KG1 (cell line): ENCODE results near the gene EPHA6.

ENCODE experiments used
- DNase-seq: peaks from one replicate; lab custom pipeline; 2025; lab: John Stamatoyannopoulos, UW

EPHA6 gene

GRCh38 chr3:97647441-97647982 lies 833.1 kb downstream of the EPHA6 start:
- no peak for DNase-seq

GRCh38 chr3:97655971-97656370 lies 841.6 kb downstream of the EPHA6 start:
- no peak for DNase-seq

GRCh38 chr3:97656638-97657037 lies 842.2 kb downstream of the EPHA6 start:
- no peak for DNase-seq

- peak; percentile 21 for DNase-seq
Observed at GRCh38 chr3:97658668-97659285, 844.4 kb downstream of the EPHA6 start.

GRCh38 chr3:97662264-97662663 lies 847.9 kb downstream of the EPHA6 start:
- DNase-seq, result no peak

GRCh38 chr3:97662762-97663161 lies 848.4 kb downstream of the EPHA6 start:
- DNase-seq, result no peak

- no peak for DNase-seq
Observed at GRCh38 chr3:97665896-97666295, 851.5 kb downstream of the EPHA6 start.

- DNase-seq, result no peak
Observed at GRCh38 chr3:97670952-97671351, 856.6 kb downstream of the EPHA6 start.

GRCh38 chr3:97673357-97673997 lies 859.1 kb downstream of the EPHA6 start:
- DNase-seq, result no peak

- no peak for DNase-seq
Observed at GRCh38 chr3:97674461-97674860, 860.1 kb downstream of the EPHA6 start.

GRCh38 chr3:97680210-97680609 lies 865.8 kb downstream of the EPHA6 start:
- DNase-seq, result no peak

GRCh38 chr3:97680696-97681095 lies 866.3 kb downstream of the EPHA6 start:
- no peak for DNase-seq

- DNase-seq, result no peak
Observed at GRCh38 chr3:97684490-97684889, 870.1 kb downstream of the EPHA6 start.

- no peak for DNase-seq
Observed at GRCh38 chr3:97686258-97686657, 871.9 kb downstream of the EPHA6 start.

- DNase-seq, result no peak
Observed at GRCh38 chr3:97687734-97688133, 873.3 kb downstream of the EPHA6 start.

GRCh38 chr3:97689111-97689510 lies 874.7 kb downstream of the EPHA6 start:
- no peak for DNase-seq

- no peak for DNase-seq
Observed at GRCh38 chr3:97689962-97690361, 875.6 kb downstream of the EPHA6 start.

- no peak for DNase-seq
Observed at GRCh38 chr3:97691354-97691753, 877.0 kb downstream of the EPHA6 start.

GRCh38 chr3:97692389-97692788 lies 878.0 kb downstream of the EPHA6 start:
- DNase-seq, result no peak

GRCh38 chr3:97692831-97693230 lies 878.4 kb downstream of the EPHA6 start:
- no peak for DNase-seq

GRCh38 chr3:97694876-97695275 lies 880.5 kb downstream of the EPHA6 start:
- DNase-seq, result no peak

GRCh38 chr3:97698691-97699090 lies 884.3 kb downstream of the EPHA6 start:
- no peak for DNase-seq

GRCh38 chr3:97699889-97700288 lies 885.5 kb downstream of the EPHA6 start:
- no peak for DNase-seq

GRCh38 chr3:97705764-97706163 lies 891.4 kb downstream of the EPHA6 start:
- no peak for DNase-seq
